IgD-negative memory B cell (primary cell): ENCODE results near the gene NTSR1. TPM values are rescaled to one million over a fixed set of nuclear protein-coding genes. Genes with fewer than 3 reads are reported as not detected.

Source experiments
- H3K27ac Mint-ChIP-seq, 3 donors: one replicate each; pipeline ENCODE4 v1.8.0; 2020 to 2022; ENCODE audit warnings: mild to moderate bottlenecking in 3 of 3, mixed read lengths in 3 of 3, moderate library complexity in 1 of 3
- H3K27me3 Mint-ChIP-seq: one replicate; pipeline ENCODE4 v1.8.0; 2021; ENCODE audit warnings: mixed read lengths
- H3K36me3 Mint-ChIP-seq: one replicate; pipeline ENCODE4 v1.8.0; 2020; ENCODE audit warnings: mild to moderate bottlenecking, mixed read lengths
- H3K4me1 Mint-ChIP-seq, 3 donors: one replicate each; pipeline ENCODE4 v1.8.0; 2020 to 2022; ENCODE audit warnings: mixed read lengths in 3 of 3, mild to moderate bottlenecking in 1 of 3
- H3K4me3 Mint-ChIP-seq, 4 donors: one replicate each; pipeline ENCODE4 v1.8.0; 2020 to 2022; ENCODE audit warnings: mild to moderate bottlenecking in 4 of 4, mixed read lengths in 4 of 4, moderate library complexity in 3 of 4
- H3K9me3 Mint-ChIP-seq, 3 donors: one replicate each; pipeline ENCODE4 v1.8.0; 2020 to 2021; ENCODE audit warnings: mixed read lengths in 3 of 3, mild to moderate bottlenecking in 1 of 3
- polyA plus RNA-seq: library from polyadenylated mRNA; unstranded; fragments of 300-500 nt; fragmentation: Illumina TruSeq; gene quantifications from one replicate; pipeline ENCODE4 v1.2.3, GENCODE V29; 2021

NTSR1 gene
- polyA plus RNA-seq, 1 donor from 2014 or later, result not detected

- no peaks in the 10 kb centered on the region for H3K4me1 Mint-ChIP-seq
- no peak overlapping the region for H3K27ac Mint-ChIP-seq
- H3K36me3 Mint-ChIP-seq, result peaks cover 3% of the 10 kb centered on the region
- H3K9me3 Mint-ChIP-seq, result peaks cover 1 to 5% (median 5%) of the 10 kb centered on the region in 3 donors
- peaks cover 34% of the 10 kb centered on the region for H3K27me3 Mint-ChIP-seq
- H3K4me3 Mint-ChIP-seq, result no peak overlapping the region
Observed at GRCh38 chr20:62726716-62727583, 18.3 kb downstream of the NTSR1 start.

- peaks cover 3% of the 10 kb centered on the region for H3K36me3 Mint-ChIP-seq
- no peak overlapping the region for H3K4me3 Mint-ChIP-seq
- no peaks in the 10 kb centered on the region for H3K4me1 Mint-ChIP-seq
- no peak overlapping the region for H3K27ac Mint-ChIP-seq
- peaks cover 0 to 5% (median 2%) of the 10 kb centered on the region in 3 donors for H3K9me3 Mint-ChIP-seq
- peaks cover 28% of the 10 kb centered on the region for H3K27me3 Mint-ChIP-seq
Observed at GRCh38 chr20:62727584-62728027, 19.0 kb downstream of the NTSR1 start.

DNA sequence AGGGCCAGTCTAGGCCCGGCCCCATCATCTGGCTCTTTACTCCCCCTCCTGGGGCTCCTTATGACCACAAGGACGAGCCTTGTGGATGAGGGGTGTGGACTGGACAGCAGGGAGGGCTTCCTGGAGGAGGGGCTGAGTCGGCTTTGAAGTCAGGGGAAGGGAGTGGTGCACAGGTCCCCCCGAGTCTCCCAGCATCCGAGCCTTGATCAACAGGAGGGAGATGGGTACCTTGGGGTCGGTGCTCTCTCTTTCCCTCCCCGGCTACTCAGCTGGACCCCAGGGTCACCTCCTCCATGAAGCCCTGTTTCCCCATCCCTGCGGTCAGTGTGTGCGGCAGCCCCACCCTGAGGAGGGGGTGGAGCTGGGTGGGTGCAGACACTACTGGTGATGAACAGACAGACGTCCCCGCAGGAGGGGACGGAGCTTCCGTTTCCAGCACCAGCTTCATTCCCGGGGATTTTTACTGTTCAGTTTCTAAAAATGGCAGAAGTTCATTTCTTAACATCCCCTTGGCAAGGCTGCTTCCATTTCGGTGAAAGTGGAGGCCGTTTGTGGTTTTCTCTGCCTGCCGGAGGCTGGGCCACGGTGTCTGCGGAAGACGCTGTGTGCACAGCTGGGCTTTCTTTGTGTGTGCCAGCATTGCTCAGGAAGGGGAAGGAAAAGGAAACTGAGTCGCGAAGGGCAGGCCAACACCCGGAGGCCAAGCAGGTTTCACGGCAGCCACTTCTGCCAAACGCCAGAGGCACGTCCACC lies 19.6 kb downstream of the NTSR1 start:
- Mint-ChIP-seq H3K36me3 (peaks cover 3% of the 10 kb centered on the region), H3K4me1 (no peaks in the 10 kb centered on the region), H3K27ac (peak overlapping the region in 1 of 3 donors; percentile 27), H3K27me3 (peaks cover 26% of the 10 kb centered on the region), H3K4me3 (peak overlapping the region in 1 of 4 donors; percentile 47), H3K9me3 (peaks cover 0 to 5% (median 2%) of the 10 kb centered on the region in 3 donors)

DNA sequence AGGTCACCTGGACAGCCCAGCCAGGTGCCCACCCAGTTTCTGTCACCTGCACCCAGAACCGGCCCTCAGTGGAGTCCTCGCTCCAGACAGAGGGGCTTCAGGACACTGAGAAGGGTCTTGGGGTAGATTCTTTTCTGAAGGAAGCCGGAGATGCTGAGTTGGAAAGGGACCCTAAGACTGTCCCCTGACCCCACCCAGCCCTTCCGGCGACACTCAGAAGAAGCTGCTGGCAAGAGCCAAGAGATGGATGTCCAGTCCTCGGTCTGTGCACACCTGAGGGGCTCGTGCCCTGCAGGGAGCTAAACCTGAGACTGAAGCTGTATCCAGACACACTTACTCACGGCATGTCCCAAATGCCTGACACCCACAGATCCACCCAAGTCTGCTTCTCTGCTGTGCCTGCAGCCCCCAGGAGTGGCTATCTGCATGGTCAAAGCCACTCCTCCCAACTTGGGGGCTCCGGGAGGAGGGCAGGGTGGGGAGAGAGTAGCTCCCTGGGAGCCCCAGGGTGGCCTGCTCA lies 20.2 kb downstream of the NTSR1 start:
- H3K9me3 Mint-ChIP-seq, result peaks cover 0 to 5% (median 2%) of the 10 kb centered on the region in 3 donors
- H3K36me3 Mint-ChIP-seq, result peaks cover 3% of the 10 kb centered on the region
- H3K27ac Mint-ChIP-seq, result no peak overlapping the region
- no peak overlapping the region for H3K4me3 Mint-ChIP-seq
- H3K27me3 Mint-ChIP-seq, result peaks cover 22% of the 10 kb centered on the region
- no peaks in the 10 kb centered on the region for H3K4me1 Mint-ChIP-seq

DNA sequence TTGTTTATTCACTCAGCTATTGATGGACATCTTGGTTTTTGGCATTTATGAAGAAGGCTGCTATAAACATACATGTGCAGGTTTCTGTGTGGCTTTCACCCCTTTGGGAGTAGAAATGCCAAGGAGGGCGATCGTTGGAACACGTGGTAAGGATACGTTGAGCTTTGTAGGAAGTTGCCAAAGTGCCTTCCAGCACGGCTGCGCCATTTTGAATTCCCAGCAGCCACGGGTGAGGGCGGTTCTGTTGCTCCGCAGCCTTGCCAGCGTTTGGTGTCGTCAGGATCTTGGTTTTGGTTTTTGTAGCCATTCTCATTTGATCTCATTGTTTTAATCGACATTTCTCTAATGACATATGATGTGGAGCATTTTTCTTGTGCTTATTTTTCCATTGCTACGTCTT lies 21.8 kb downstream of the NTSR1 start:
- Mint-ChIP-seq H3K27me3 (peaks cover 8% of the 10 kb centered on the region), H3K9me3 (peaks cover 0 to 5% (median 2%) of the 10 kb centered on the region in 3 donors), H3K27ac (no peak overlapping the region), H3K4me3 (no peak overlapping the region), H3K4me1 (no peaks in the 10 kb centered on the region), H3K36me3 (peaks cover 3% of the 10 kb centered on the region)

- peak overlapping the region in 1 of 3 donors; percentile 8 for H3K27ac Mint-ChIP-seq
- peaks cover 2% of the 10 kb centered on the region for H3K27me3 Mint-ChIP-seq
- no peak overlapping the region for H3K4me3 Mint-ChIP-seq
- H3K36me3 Mint-ChIP-seq, result peaks cover 3% of the 10 kb centered on the region
- H3K4me1 Mint-ChIP-seq, result peaks cover 0 to 3% (median 0%) of the 10 kb centered on the region in 3 donors
- H3K9me3 Mint-ChIP-seq, result peaks cover 0 to 5% (median 2%) of the 10 kb centered on the region in 3 donors
Observed at GRCh38 chr20:62732031-62732760, 23.6 kb downstream of the NTSR1 start.

GRCh38 chr20:62732842-62733525 lies 24.3 kb downstream of the NTSR1 start:
- Mint-ChIP-seq H3K36me3 (peaks cover 3% of the 10 kb centered on the region), H3K27me3 (peaks cover 2% of the 10 kb centered on the region), H3K9me3 (peaks cover 0 to 5% (median 2%) of the 10 kb centered on the region in 3 donors), H3K4me3 (no peak overlapping the region), H3K27ac (no peak overlapping the region), H3K4me1 (peaks cover 0 to 3% (median 0%) of the 10 kb centered on the region in 3 donors)

DNA sequence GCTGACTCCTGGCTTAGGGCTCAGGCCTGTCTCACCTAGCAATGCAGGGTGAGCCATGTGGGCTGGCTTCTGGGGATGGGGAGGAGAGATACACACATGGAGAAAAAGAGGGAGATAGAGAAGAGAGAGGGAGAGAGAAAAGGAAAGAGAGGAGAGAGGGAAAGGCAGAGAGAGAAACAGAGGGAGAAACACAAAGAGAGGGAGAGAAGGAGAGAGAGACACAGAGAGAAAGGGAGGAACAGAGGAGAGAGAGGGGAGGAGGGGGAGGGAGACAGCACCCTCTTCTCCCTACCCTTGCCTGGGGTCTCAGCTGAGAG lies 24.8 kb downstream of the NTSR1 start:
- Mint-ChIP-seq H3K36me3 (peaks cover 3% of the 10 kb centered on the region), H3K4me1 (peaks cover 0 to 3% (median 0%) of the 10 kb centered on the region in 3 donors), H3K9me3 (peaks cover 0 to 5% (median 2%) of the 10 kb centered on the region in 3 donors), H3K4me3 (no peak overlapping the region), H3K27ac (no peak overlapping the region), H3K27me3 (no peaks in the 10 kb centered on the region)

- Mint-ChIP-seq H3K27me3 (no peaks in the 10 kb centered on the region), H3K9me3 (peaks cover 0 to 5% (median 2%) of the 10 kb centered on the region in 3 donors), H3K27ac (no peak overlapping the region), H3K36me3 (peaks cover 3% of the 10 kb centered on the region), H3K4me3 (no peak overlapping the region), H3K4me1 (peaks cover 0 to 4% (median 0%) of the 10 kb centered on the region in 3 donors)
Observed at GRCh38 chr20:62733891-62734290, 25.3 kb downstream of the NTSR1 start.

DNA sequence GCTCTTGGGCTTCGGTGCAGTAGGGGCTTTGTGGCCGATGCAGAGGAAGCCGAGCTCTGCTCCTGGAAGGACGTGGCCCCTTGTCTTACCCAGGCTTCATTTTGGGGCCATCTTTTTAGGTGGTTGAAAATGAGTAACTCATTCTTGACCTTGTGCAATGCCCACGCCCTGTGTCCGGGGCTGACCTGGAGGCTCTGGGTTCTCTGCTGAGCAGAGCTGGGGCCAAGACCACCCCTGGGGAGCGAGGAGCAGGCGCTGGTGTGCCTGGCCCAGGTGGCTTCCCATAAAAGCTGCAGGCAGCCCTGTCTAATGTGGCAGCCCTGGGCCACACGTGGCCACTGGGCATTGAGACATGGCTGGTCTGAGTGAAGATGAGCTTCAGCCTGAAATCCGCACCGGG lies 25.7 kb downstream of the NTSR1 start:
- Mint-ChIP-seq H3K27ac (no peak overlapping the region), H3K4me3 (no peak overlapping the region), H3K27me3 (no peaks in the 10 kb centered on the region), H3K9me3 (peaks cover 0 to 5% (median 2%) of the 10 kb centered on the region in 3 donors), H3K4me1 (peaks cover 0 to 6% (median 0%) of the 10 kb centered on the region in 3 donors), H3K36me3 (peaks cover 3% of the 10 kb centered on the region)

DNA sequence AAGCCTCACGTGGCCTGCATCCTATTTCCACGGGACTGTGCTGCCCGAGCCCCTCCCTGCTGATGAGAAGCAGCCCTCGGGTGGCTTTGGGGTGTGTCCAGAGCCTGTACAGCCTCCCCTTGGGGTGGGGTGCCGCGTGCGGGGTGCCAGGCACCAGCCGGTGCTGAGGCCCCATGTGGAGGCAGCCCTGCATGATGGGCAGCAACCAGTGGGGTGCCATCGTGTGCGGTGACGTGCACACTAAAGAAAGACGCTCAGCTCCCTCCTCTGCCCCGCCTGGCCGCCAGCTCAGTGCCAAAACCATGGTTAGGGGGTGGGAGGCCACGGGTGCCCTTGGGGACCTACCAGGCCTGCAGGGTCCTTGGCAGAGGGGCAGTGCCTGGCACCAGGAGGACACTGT lies 26.2 kb downstream of the NTSR1 start:
- Mint-ChIP-seq H3K27me3 (no peaks in the 10 kb centered on the region), H3K4me3 (no peak overlapping the region), H3K4me1 (peaks cover 1 to 11% (median 4%) of the 10 kb centered on the region in 3 donors), H3K27ac (no peak overlapping the region), H3K9me3 (peaks cover 0 to 5% (median 2%) of the 10 kb centered on the region in 3 donors), H3K36me3 (peaks cover 3% of the 10 kb centered on the region)

DNA sequence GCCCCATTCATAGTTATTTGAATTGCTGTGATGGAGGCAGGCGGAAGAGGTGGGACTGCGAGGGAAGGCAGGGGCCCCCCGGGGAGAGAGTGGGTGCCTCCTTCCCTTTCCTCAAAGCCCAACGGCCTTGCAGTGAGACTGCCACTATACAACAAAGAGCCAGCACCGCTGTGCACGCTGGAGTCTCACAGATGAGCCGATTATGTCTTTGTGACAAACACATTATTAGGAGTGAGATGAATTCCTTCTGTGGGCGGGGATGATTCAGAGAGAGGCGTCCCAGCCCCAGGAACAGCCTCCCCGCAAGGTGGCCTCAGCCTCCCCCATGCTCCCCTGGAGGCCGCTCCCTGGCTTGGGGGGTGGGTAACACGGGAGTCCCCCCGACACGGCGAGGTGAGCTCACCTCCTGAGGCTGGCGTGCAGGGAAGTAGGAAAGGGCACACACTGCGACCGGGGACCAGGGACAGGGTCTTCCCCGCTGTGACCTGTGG lies 26.7 kb downstream of the NTSR1 start:
- H3K9me3 Mint-ChIP-seq, result peaks cover 0 to 4% (median 2%) of the 10 kb centered on the region in 3 donors

DNA sequence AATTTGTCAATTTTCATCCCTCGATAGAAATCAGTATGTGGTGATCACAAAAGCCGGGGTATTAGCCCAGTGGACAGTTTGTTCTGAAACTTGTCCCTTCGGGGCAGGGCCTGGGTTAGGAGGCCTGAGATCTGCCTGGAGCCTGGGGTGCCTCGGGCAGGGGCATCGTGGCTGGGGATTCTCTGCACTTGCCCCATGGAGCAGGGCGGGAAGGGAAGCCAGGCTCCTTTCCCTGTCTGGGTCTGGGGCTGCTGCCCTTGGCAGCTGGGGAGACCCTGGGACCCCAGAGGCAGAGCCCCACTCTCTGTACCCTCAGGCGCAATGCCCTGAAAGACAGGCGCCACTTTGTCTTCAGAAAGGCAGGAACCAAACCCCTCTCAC lies 27.4 kb downstream of the NTSR1 start:
- Mint-ChIP-seq H3K4me1 (peaks cover 7 to 19% (median 10%) of the 10 kb centered on the region in 3 donors), H3K4me3 (no peak overlapping the region), H3K27ac (no peak overlapping the region), H3K9me3 (no peaks in the 10 kb centered on the region), H3K36me3 (peaks cover 4% of the 10 kb centered on the region), H3K27me3 (no peaks in the 10 kb centered on the region)

More for the DNA sequence above, 26.7 kb downstream of the NTSR1 start:
- Mint-ChIP-seq H3K4me1 (peaks cover 6 to 16% (median 9%) of the 10 kb centered on the region in 3 donors), H3K27me3 (no peaks in the 10 kb centered on the region), H3K27ac (no peak overlapping the region), H3K4me3 (no peak overlapping the region), H3K36me3 (peaks cover 4% of the 10 kb centered on the region)
